ENCODE data around the gene AHCTF1. TPM values are rescaled to one million over a fixed set of nuclear protein-coding genes. Genes with fewer than 3 reads are reported as not detected.

Gene AHCTF1
- total RNA-seq, 1 donor from 2014 or later = 40.4 TPM

- DNase-seq (ENCODE audit: low read depth, low spot score) = no peak
- H3K9me3 Mint-ChIP-seq = no peaks in the 10 kb centered on the region
- no peaks in the 10 kb centered on the region for H3K36me3 Mint-ChIP-seq (ENCODE audit: low read depth)
- no peak overlapping the region for H3K27ac Mint-ChIP-seq (ENCODE audit: unreplicated experiment)
- no peak for TF ChIP-seq CTCF (conservative IDR thresholded peaks at IDR 0.05)
- no peaks in the 10 kb centered on the region for H3K27me3 Mint-ChIP-seq (ENCODE audit: low read depth)
- H3K4me3 Mint-ChIP-seq = no peak overlapping the region
- H3K4me1 Mint-ChIP-seq = peaks cover 8% of the 10 kb centered on the region
Measured at GRCh38 chr1:246803883-246804282, 127.9 kb downstream of the AHCTF1 start.

- Mint-ChIP-seq H3K4me1 (peaks cover 9% of the 10 kb centered on the region), H3K27ac (ENCODE audit: unreplicated experiment) (no peak overlapping the region), H3K27me3 (ENCODE audit: low read depth) (no peaks in the 10 kb centered on the region), H3K9me3 (no peaks in the 10 kb centered on the region), H3K4me3 (no peak overlapping the region), H3K36me3 (ENCODE audit: low read depth) (no peaks in the 10 kb centered on the region)
- TF ChIP-seq CTCF (conservative IDR thresholded peaks at IDR 0.05) = no peak
- no peak for DNase-seq (ENCODE audit: low read depth, low spot score)
Measured at GRCh38 chr1:246803373-246803772, 128.4 kb downstream of the AHCTF1 start.

GRCh38 chr1:246801241-246802020 lies 130.3 kb downstream of the AHCTF1 start:
- Mint-ChIP-seq H3K27ac (ENCODE audit: unreplicated experiment) (no peak overlapping the region), H3K36me3 (ENCODE audit: low read depth) (no peaks in the 10 kb centered on the region), H3K4me1 (peaks cover 9% of the 10 kb centered on the region), H3K4me3 (no peak overlapping the region), H3K9me3 (no peaks in the 10 kb centered on the region), H3K27me3 (ENCODE audit: low read depth) (no peaks in the 10 kb centered on the region)
- TF ChIP-seq CTCF (conservative IDR thresholded peaks at IDR 0.05) = no peak
- no peak for DNase-seq (ENCODE audit: low read depth, low spot score)

- no peaks in the 10 kb centered on the region for H3K36me3 Mint-ChIP-seq (ENCODE audit: low read depth)
- no peak overlapping the region for H3K27ac Mint-ChIP-seq (ENCODE audit: unreplicated experiment)
- no peaks in the 10 kb centered on the region for H3K27me3 Mint-ChIP-seq (ENCODE audit: low read depth)
- no peak for TF ChIP-seq CTCF (conservative IDR thresholded peaks at IDR 0.05)
- peaks cover 9% of the 10 kb centered on the region for H3K4me1 Mint-ChIP-seq
- H3K4me3 Mint-ChIP-seq = no peak overlapping the region
- no peak for DNase-seq (ENCODE audit: low read depth, low spot score)
- H3K9me3 Mint-ChIP-seq = no peaks in the 10 kb centered on the region
Measured at GRCh38 chr1:246800756-246801155, 131.0 kb downstream of the AHCTF1 start.

GRCh38 chr1:246800356-246800755 lies 131.4 kb downstream of the AHCTF1 start:
- peaks cover 9% of the 10 kb centered on the region for H3K4me1 Mint-ChIP-seq
- DNase-seq (ENCODE audit: low read depth, low spot score) = no peak
- H3K27me3 Mint-ChIP-seq (ENCODE audit: low read depth) = no peaks in the 10 kb centered on the region
- no peak overlapping the region for H3K27ac Mint-ChIP-seq (ENCODE audit: unreplicated experiment)
- TF ChIP-seq CTCF (conservative IDR thresholded peaks at IDR 0.05) = no peak
- H3K4me3 Mint-ChIP-seq = no peak overlapping the region
- H3K36me3 Mint-ChIP-seq (ENCODE audit: low read depth) = no peaks in the 10 kb centered on the region
- H3K9me3 Mint-ChIP-seq = no peaks in the 10 kb centered on the region

Data from neural crest cell (in vitro differentiated cells).